Fibroblast of lung (primary cell): ENCODE results near the gene COPS6.

Experiments used
- CTCF ChIP-seq, 2 donors: IDR thresholded peaks in 1 of 2; conservative IDR thresholded peaks in 1 of 2; 1 replicate in 1 of 2; 2 replicates in 1 of 2; pipeline ENCODE4 v1.5.1; 2011 to 2012; ENCODE audit warnings: low read length in 2 of 2, control low read depth in 1 of 2, inconsistent platforms in 1 of 2, low read depth in 1 of 2, mild to moderate bottlenecking in 1 of 2
- EZH2 ChIP-seq: IDR thresholded peaks from 2 replicates; pipeline ENCODE4 v1.5.1; 2012; ENCODE audit warnings: low read length, control low read depth, mild to moderate bottlenecking; ENCODE audit errors: missing control alignments

GRCh38 chr7:100132697-100133151 lies 44.0 kb downstream of the COPS6 start:
- TF ChIP-seq CTCF (conservative IDR thresholded peaks at IDR 0.05 in 1 of 2, IDR thresholded peaks at IDR 0.05 in 1 of 2; ENCODE audit: low read depth in 1 of 2, low read length in 2 of 2) (peak; percentile 89 to 91), EZH2 (no peak)
